Skeletal muscle tissue (tissue), 4 donors: ENCODE results near the gene DGKG. TPM values are rescaled to one million over a fixed set of nuclear protein-coding genes. Genes with fewer than 3 reads are reported as not detected.

Experiments used
- H3K27ac ChIP-seq: one replicate; pipeline ENCODE4 v1.7.0; 2013; ENCODE audit warnings: mild to moderate bottlenecking, low read depth, low read length, inconsistent platforms
- H3K27me3 ChIP-seq, 3 donors: one replicate each; pipeline ENCODE4 v1.7.0; 2013; ENCODE audit warnings: low read length in 3 of 3; ENCODE audit not compliant: control insufficient read depth in 3 of 3, insufficient read depth in 3 of 3
- H3K36me3 ChIP-seq, 3 donors: one replicate each; pipeline ENCODE4 v1.7.0; 2013; ENCODE audit warnings: low read length in 3 of 3; ENCODE audit not compliant: control insufficient read depth in 3 of 3, insufficient read depth in 3 of 3
- H3K4me1 ChIP-seq, 3 donors: one replicate each; pipeline ENCODE4 v1.7.0; 2013; ENCODE audit warnings: low read length in 3 of 3, mild to moderate bottlenecking in 3 of 3; ENCODE audit not compliant: control insufficient read depth in 3 of 3, insufficient read depth in 3 of 3
- H3K4me3 ChIP-seq, 3 donors: one replicate each; pipeline ENCODE4 v1.7.0; 2013; ENCODE audit warnings: low read length in 3 of 3
- H3K9ac ChIP-seq, 3 donors: one replicate each; pipeline ENCODE4 v1.7.0; 2013; ENCODE audit warnings: low read length in 3 of 3, mild to moderate bottlenecking in 3 of 3, moderate library complexity in 2 of 3, low read depth in 1 of 3
- H3K9me3 ChIP-seq, 3 donors: one replicate each; pipeline ENCODE4 v1.7.0; 2013; ENCODE audit warnings: low read length in 3 of 3; ENCODE audit not compliant: control insufficient read depth in 3 of 3
- total RNA-seq: library from RNA; depleted of rRNA; stranded (reverse); fragments of >200 nt; gene quantifications from one replicate; pipeline ENCODE4 v1.2.3, GENCODE V29; 2014
- donor health status: Osteomylitis.

DGKG gene
- total RNA-seq, 1 donor from 2014 or later = 2.6 TPM

DNA sequence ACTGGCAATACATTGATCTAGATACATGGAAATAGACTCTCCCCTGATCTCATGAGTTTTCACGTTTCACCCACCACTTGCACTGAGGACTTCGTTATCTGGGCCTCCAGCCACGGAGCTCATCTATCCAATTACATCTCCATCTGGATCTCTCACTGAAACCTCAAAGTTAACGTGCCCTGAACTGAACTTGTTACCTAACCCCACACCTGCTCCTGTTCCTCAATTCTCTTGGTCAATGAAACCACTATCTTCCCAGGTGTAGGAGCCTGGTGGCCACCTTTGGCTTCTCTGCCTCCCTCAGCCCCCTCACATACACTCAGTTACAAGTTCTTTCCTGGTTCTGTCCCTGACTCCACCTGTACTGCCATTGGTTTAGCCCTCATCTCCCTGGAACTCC, 9.7 kb downstream of the DGKG start:
- Histone ChIP-seq H3K27ac (no peak overlapping the region), H3K4me3 (no peak overlapping the region), H3K9ac (no peak overlapping the region), H3K4me1 (peaks cover 2 to 7% (median 6%) of the 10 kb centered on the region in 3 donors), H3K27me3 (peaks cover 0 to under 1% (median 0%) of the 10 kb centered on the region in 3 donors), H3K36me3 (no peaks in the 10 kb centered on the region), H3K9me3 (no peaks in the 10 kb centered on the region)

- H3K4me3 ChIP-seq = no peak overlapping the region
- H3K9ac ChIP-seq = no peak overlapping the region
- H3K4me1 ChIP-seq = no peaks in the 10 kb centered on the region
- H3K36me3 ChIP-seq = no peaks in the 10 kb centered on the region
- H3K9me3 ChIP-seq = no peaks in the 10 kb centered on the region
- H3K27ac ChIP-seq = no peak overlapping the region
- H3K27me3 ChIP-seq = no peaks in the 10 kb centered on the region
Observed at GRCh38 chr3:186342197-186342596, 19.8 kb downstream of the DGKG start.

DNA sequence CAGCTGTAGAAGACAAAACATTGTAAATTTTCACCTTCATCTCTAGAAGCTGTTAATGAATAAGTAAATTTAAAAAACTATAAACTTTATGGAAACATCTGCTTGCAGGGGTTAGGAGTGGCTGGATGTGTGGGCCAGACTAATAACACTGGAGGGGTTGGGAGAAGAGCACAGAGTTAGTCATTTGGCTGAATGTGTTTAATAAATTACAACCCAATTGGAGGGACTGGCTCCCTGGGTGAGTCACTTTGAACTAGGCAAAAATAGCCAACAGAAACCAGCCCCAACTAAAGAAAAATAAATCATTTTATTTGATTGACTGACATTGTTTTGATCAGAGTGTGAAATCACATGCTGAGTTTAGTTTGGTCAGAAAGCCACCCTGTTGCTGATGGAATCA, 21.8 kb downstream of the DGKG start:
- H3K4me1 ChIP-seq = no peaks in the 10 kb centered on the region
- H3K9me3 ChIP-seq = no peaks in the 10 kb centered on the region
- H3K9ac ChIP-seq = no peak overlapping the region
- H3K36me3 ChIP-seq = no peaks in the 10 kb centered on the region
- no peak overlapping the region for H3K27ac ChIP-seq
- no peaks in the 10 kb centered on the region for H3K27me3 ChIP-seq
- H3K4me3 ChIP-seq = no peak overlapping the region

DNA sequence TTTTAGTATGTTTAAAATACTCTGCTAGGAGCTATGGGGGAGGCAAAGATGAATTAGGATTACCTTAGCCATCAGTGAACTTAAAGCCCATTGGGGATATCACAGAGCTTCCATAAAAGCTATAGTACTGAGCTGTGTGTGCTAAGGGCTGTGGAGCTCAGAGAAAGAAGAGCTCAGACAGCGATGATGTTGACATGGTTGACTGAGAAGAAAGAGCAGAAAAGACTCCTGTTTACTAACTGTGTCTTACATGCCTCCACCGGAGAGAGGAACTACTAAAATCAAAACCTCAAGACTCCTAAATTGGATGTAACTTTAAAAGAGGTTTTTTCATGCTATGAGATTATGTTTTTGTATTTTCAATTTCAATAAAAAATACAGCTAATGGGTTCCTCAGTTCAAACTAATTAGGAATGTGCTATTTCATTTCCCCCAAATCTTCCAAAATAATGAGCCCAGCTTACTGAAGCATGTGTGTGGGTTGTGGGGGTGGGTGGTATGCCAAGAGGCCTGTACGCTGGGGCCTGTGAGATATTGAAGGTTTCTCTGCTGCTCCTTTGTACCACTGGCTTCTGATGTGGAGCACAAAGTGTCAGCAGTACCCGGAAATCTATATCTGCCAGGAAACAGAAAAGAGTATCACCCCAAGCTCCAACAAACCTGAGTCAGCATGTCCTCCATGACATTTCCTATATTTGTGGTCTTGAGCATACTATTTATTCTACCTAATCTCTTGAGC, 22.7 kb downstream of the DGKG start:
- H3K27ac ChIP-seq = no peak overlapping the region
- no peaks in the 10 kb centered on the region for H3K27me3 ChIP-seq
- no peaks in the 10 kb centered on the region for H3K9me3 ChIP-seq
- H3K4me3 ChIP-seq = no peak overlapping the region
- no peaks in the 10 kb centered on the region for H3K4me1 ChIP-seq
- no peak overlapping the region for H3K9ac ChIP-seq
- H3K36me3 ChIP-seq = no peaks in the 10 kb centered on the region

DNA sequence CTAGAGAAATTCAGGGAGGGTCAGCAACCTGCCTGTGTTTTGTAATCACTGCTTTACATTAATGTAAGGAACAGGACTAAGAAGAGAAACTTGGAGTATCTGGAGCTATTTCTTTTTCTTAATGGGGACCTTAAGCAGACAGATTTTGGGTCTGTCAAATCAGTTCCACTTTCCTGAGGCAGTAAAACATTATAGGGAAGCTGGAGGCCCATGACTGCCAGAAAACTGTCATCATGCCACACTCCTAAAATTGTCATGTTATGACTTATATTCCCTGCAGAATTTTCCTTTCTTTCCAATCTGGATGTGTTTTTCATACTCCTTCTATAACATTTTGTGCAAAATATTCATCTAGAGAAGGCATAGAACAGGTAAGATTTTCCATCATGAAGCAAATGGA, 28.8 kb downstream of the DGKG start:
- Histone ChIP-seq H3K4me1 (no peaks in the 10 kb centered on the region), H3K9me3 (no peaks in the 10 kb centered on the region), H3K9ac (no peak overlapping the region), H3K4me3 (no peak overlapping the region), H3K27me3 (no peaks in the 10 kb centered on the region), H3K36me3 (no peaks in the 10 kb centered on the region), H3K27ac (no peak overlapping the region)

- H3K27me3 ChIP-seq = no peaks in the 10 kb centered on the region
- H3K27ac ChIP-seq = no peak overlapping the region
- H3K9me3 ChIP-seq = no peaks in the 10 kb centered on the region
- no peaks in the 10 kb centered on the region for H3K4me1 ChIP-seq
- no peak overlapping the region for H3K4me3 ChIP-seq
- H3K9ac ChIP-seq = no peak overlapping the region
- H3K36me3 ChIP-seq = no peaks in the 10 kb centered on the region
Observed at GRCh38 chr3:186330772-186331460, 31.1 kb downstream of the DGKG start.

- H3K27me3 ChIP-seq = no peaks in the 10 kb centered on the region
- H3K9me3 ChIP-seq = no peaks in the 10 kb centered on the region
- H3K4me3 ChIP-seq = no peak overlapping the region
- H3K4me1 ChIP-seq = no peaks in the 10 kb centered on the region
- H3K36me3 ChIP-seq = no peaks in the 10 kb centered on the region
- H3K9ac ChIP-seq = no peak overlapping the region
- H3K27ac ChIP-seq = no peak overlapping the region
Observed at GRCh38 chr3:186329589-186329988, 32.4 kb downstream of the DGKG start.

- no peaks in the 10 kb centered on the region for H3K9me3 ChIP-seq
- no peaks in the 10 kb centered on the region for H3K4me1 ChIP-seq
- no peaks in the 10 kb centered on the region for H3K27me3 ChIP-seq
- H3K9ac ChIP-seq = no peak overlapping the region
- H3K36me3 ChIP-seq = no peaks in the 10 kb centered on the region
- no peak overlapping the region for H3K4me3 ChIP-seq
- H3K27ac ChIP-seq = no peak overlapping the region
Observed at GRCh38 chr3:186327912-186328487, 34.0 kb downstream of the DGKG start.

DNA sequence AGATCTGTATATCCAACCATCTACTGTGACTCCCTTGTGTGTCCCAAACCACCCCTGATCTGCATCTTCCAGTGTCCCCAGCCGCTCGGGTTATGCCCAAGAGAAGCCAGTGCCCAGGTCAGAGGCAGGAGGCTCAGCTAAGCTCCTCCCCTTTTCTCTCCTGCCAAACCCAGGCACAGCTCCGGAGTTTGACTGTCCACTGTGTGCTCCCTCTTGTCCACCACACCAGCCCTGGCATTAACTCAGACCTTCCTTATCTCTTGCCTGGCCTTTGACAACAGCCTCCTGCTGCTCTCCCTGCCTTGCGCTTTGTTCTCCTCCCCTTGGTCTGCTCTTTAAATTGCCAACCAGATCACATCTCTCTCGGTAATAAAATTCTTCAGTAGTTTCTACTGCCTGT, 39.3 kb downstream of the DGKG start:
- H3K27me3 ChIP-seq = no peaks in the 10 kb centered on the region
- H3K9me3 ChIP-seq = no peaks in the 10 kb centered on the region
- no peak overlapping the region for H3K4me3 ChIP-seq
- no peak overlapping the region for H3K27ac ChIP-seq
- H3K4me1 ChIP-seq = no peaks in the 10 kb centered on the region
- H3K36me3 ChIP-seq = no peaks in the 10 kb centered on the region
- no peak overlapping the region for H3K9ac ChIP-seq

GRCh38 chr3:186321746-186322145, 40.3 kb downstream of the DGKG start:
- H3K9ac ChIP-seq = no peak overlapping the region
- H3K4me1 ChIP-seq = no peaks in the 10 kb centered on the region
- H3K4me3 ChIP-seq = no peak overlapping the region
- H3K27ac ChIP-seq = no peak overlapping the region
- no peaks in the 10 kb centered on the region for H3K36me3 ChIP-seq
- no peaks in the 10 kb centered on the region for H3K9me3 ChIP-seq
- no peaks in the 10 kb centered on the region for H3K27me3 ChIP-seq
